Measurements from ENCODE around the gene CTCFL.

CTCFL gene

GRCh38 chr20:57559658-57560553 is 35.0 kb upstream of the CTCFL start:
- Histone ChIP-seq H3K27me3 (ENCODE audit: control insufficient read depth, insufficient read depth, low read length) (no peaks in the 10 kb centered on the region), H3K4me1 (ENCODE audit: control insufficient read depth, insufficient read depth, low read length) (no peaks in the 10 kb centered on the region), H3K4me3 (ENCODE audit: low read length) (no peak overlapping the region), H3K9me3 (ENCODE audit: control insufficient read depth, insufficient read depth, low read length) (no peaks in the 10 kb centered on the region), H3K27ac (ENCODE audit: low read length) (no peak overlapping the region), H3K36me3 (ENCODE audit: control insufficient read depth, insufficient read depth, low read length) (no peaks in the 10 kb centered on the region)
- no CpG with 5 or more reads among the region's 8 CpGs for WGBS (ENCODE audit: insufficient coverage, insufficient read length)
- DNase-seq (ENCODE audit: low read depth, low spot score): no peak

- H3K4me1 ChIP-seq (ENCODE audit: control insufficient read depth, insufficient read depth, low read length): no peaks in the 10 kb centered on the region
- H3K9me3 ChIP-seq (ENCODE audit: control insufficient read depth, insufficient read depth, low read length): no peaks in the 10 kb centered on the region
- no peaks in the 10 kb centered on the region for H3K36me3 ChIP-seq (ENCODE audit: control insufficient read depth, insufficient read depth, low read length)
- no peaks in the 10 kb centered on the region for H3K27me3 ChIP-seq (ENCODE audit: control insufficient read depth, insufficient read depth, low read length)
- DNase-seq (ENCODE audit: low read depth, low spot score): no peak
- H3K4me3 ChIP-seq (ENCODE audit: low read length): no peak overlapping the region
- WGBS (ENCODE audit: insufficient coverage, insufficient read length): no CpG with 5 or more reads among the region's 10 CpGs
- no peak overlapping the region for H3K27ac ChIP-seq (ENCODE audit: low read length)
These were observed 34.3 kb upstream of the CTCFL start for GRCh38 chr20:57559289-57559634.

- no peaks in the 10 kb centered on the region for H3K4me1 ChIP-seq (ENCODE audit: control insufficient read depth, insufficient read depth, low read length)
- H3K9me3 ChIP-seq (ENCODE audit: control insufficient read depth, insufficient read depth, low read length): no peaks in the 10 kb centered on the region
- H3K4me3 ChIP-seq (ENCODE audit: low read length): no peak overlapping the region
- H3K36me3 ChIP-seq (ENCODE audit: control insufficient read depth, insufficient read depth, low read length): no peaks in the 10 kb centered on the region
- no CpG with 5 or more reads among the region's 15 CpGs for WGBS (ENCODE audit: insufficient coverage, insufficient read length)
- no peak overlapping the region for H3K27ac ChIP-seq (ENCODE audit: low read length)
- no peak for DNase-seq (ENCODE audit: low read depth, low spot score)
- no peaks in the 10 kb centered on the region for H3K27me3 ChIP-seq (ENCODE audit: control insufficient read depth, insufficient read depth, low read length)
These were observed 33.8 kb upstream of the CTCFL start for GRCh38 chr20:57558614-57559288.

- no peak for DNase-seq (ENCODE audit: low read depth, low spot score)
- no peaks in the 10 kb centered on the region for H3K36me3 ChIP-seq (ENCODE audit: control insufficient read depth, insufficient read depth, low read length)
- H3K4me1 ChIP-seq (ENCODE audit: control insufficient read depth, insufficient read depth, low read length): no peaks in the 10 kb centered on the region
- no peaks in the 10 kb centered on the region for H3K9me3 ChIP-seq (ENCODE audit: control insufficient read depth, insufficient read depth, low read length)
- H3K4me3 ChIP-seq (ENCODE audit: low read length): no peak overlapping the region
- no peaks in the 10 kb centered on the region for H3K27me3 ChIP-seq (ENCODE audit: control insufficient read depth, insufficient read depth, low read length)
- WGBS (ENCODE audit: insufficient coverage, insufficient read length): no CpG with 5 or more reads among the region's 9 CpGs
- H3K27ac ChIP-seq (ENCODE audit: low read length): no peak overlapping the region
These were observed 33.1 kb upstream of the CTCFL start for GRCh38 chr20:57557926-57558613.

- no peak for DNase-seq (ENCODE audit: low read depth, low spot score)
- Histone ChIP-seq H3K27ac (ENCODE audit: low read length) (no peak overlapping the region), H3K9me3 (ENCODE audit: control insufficient read depth, insufficient read depth, low read length) (no peaks in the 10 kb centered on the region), H3K4me3 (ENCODE audit: low read length) (no peak overlapping the region), H3K4me1 (ENCODE audit: control insufficient read depth, insufficient read depth, low read length) (no peaks in the 10 kb centered on the region), H3K36me3 (ENCODE audit: control insufficient read depth, insufficient read depth, low read length) (no peaks in the 10 kb centered on the region), H3K27me3 (ENCODE audit: control insufficient read depth, insufficient read depth, low read length) (no peaks in the 10 kb centered on the region)
- no CpG with 5 or more reads among the region's 3 CpGs for WGBS (ENCODE audit: insufficient coverage, insufficient read length)
These were observed 32.0 kb upstream of the CTCFL start for GRCh38 chr20:57556980-57557274.

GRCh38 chr20:57555457-57556184 is 30.7 kb upstream of the CTCFL start:
- Histone ChIP-seq H3K4me3 (ENCODE audit: low read length) (no peak overlapping the region), H3K27me3 (ENCODE audit: control insufficient read depth, insufficient read depth, low read length) (no peaks in the 10 kb centered on the region), H3K4me1 (ENCODE audit: control insufficient read depth, insufficient read depth, low read length) (no peaks in the 10 kb centered on the region), H3K27ac (ENCODE audit: low read length) (no peak overlapping the region), H3K36me3 (ENCODE audit: control insufficient read depth, insufficient read depth, low read length) (no peaks in the 10 kb centered on the region), H3K9me3 (ENCODE audit: control insufficient read depth, insufficient read depth, low read length) (no peaks in the 10 kb centered on the region)
- WGBS (ENCODE audit: insufficient coverage, insufficient read length): no CpG with 5 or more reads among the region's 11 CpGs
- DNase-seq (ENCODE audit: low read depth, low spot score): no peak

- DNase-seq (ENCODE audit: low read depth, low spot score): no peak
- no peak overlapping the region for H3K27ac ChIP-seq (ENCODE audit: low read length)
- no peaks in the 10 kb centered on the region for H3K9me3 ChIP-seq (ENCODE audit: control insufficient read depth, insufficient read depth, low read length)
- no peak overlapping the region for H3K4me3 ChIP-seq (ENCODE audit: low read length)
- no peaks in the 10 kb centered on the region for H3K27me3 ChIP-seq (ENCODE audit: control insufficient read depth, insufficient read depth, low read length)
- WGBS (ENCODE audit: insufficient coverage, insufficient read length): no CpG with 5 or more reads among the region's 11 CpGs
- no peaks in the 10 kb centered on the region for H3K36me3 ChIP-seq (ENCODE audit: control insufficient read depth, insufficient read depth, low read length)
- H3K4me1 ChIP-seq (ENCODE audit: control insufficient read depth, insufficient read depth, low read length): no peaks in the 10 kb centered on the region
These were observed 28.6 kb upstream of the CTCFL start for GRCh38 chr20:57553376-57554018.

GRCh38 chr20:57552471-57552870 is 27.5 kb upstream of the CTCFL start:
- H3K36me3 ChIP-seq (ENCODE audit: control insufficient read depth, insufficient read depth, low read length): no peaks in the 10 kb centered on the region
- H3K9me3 ChIP-seq (ENCODE audit: control insufficient read depth, insufficient read depth, low read length): no peaks in the 10 kb centered on the region
- no peak overlapping the region for H3K4me3 ChIP-seq (ENCODE audit: low read length)
- WGBS (ENCODE audit: insufficient coverage, insufficient read length): no CpG with 5 or more reads among the region's 6 CpGs
- DNase-seq (ENCODE audit: low read depth, low spot score): no peak
- H3K27ac ChIP-seq (ENCODE audit: low read length): no peak overlapping the region
- H3K4me1 ChIP-seq (ENCODE audit: control insufficient read depth, insufficient read depth, low read length): no peaks in the 10 kb centered on the region
- no peaks in the 10 kb centered on the region for H3K27me3 ChIP-seq (ENCODE audit: control insufficient read depth, insufficient read depth, low read length)

- Histone ChIP-seq H3K27me3 (ENCODE audit: control insufficient read depth, insufficient read depth, low read length) (no peaks in the 10 kb centered on the region), H3K36me3 (ENCODE audit: control insufficient read depth, insufficient read depth, low read length) (no peaks in the 10 kb centered on the region), H3K4me1 (ENCODE audit: control insufficient read depth, insufficient read depth, low read length) (0 out of 2 replicates have a peak, but pooled peaks cover 1% of the 10 kb centered on the region), H3K4me3 (ENCODE audit: low read length) (no peak overlapping the region), H3K27ac (ENCODE audit: low read length) (no peak overlapping the region), H3K9me3 (ENCODE audit: control insufficient read depth, insufficient read depth, low read length) (no peaks in the 10 kb centered on the region)
- no peak for DNase-seq (ENCODE audit: low read depth, low spot score)
- WGBS (ENCODE audit: insufficient coverage, insufficient read length): no CpG with 5 or more reads among the region's 21 CpGs
These were observed 23.5 kb upstream of the CTCFL start for GRCh38 chr20:57548177-57549058.

Data from iPS DF 6.9 (cell line).